NCI-H774 (cell line): Measurements from ENCODE around the gene DDX51.

Source experiments
- DNase-seq: peaks from one replicate; lab custom pipeline; 2025; lab: John Stamatoyannopoulos, UW

Gene DDX51, protein sequence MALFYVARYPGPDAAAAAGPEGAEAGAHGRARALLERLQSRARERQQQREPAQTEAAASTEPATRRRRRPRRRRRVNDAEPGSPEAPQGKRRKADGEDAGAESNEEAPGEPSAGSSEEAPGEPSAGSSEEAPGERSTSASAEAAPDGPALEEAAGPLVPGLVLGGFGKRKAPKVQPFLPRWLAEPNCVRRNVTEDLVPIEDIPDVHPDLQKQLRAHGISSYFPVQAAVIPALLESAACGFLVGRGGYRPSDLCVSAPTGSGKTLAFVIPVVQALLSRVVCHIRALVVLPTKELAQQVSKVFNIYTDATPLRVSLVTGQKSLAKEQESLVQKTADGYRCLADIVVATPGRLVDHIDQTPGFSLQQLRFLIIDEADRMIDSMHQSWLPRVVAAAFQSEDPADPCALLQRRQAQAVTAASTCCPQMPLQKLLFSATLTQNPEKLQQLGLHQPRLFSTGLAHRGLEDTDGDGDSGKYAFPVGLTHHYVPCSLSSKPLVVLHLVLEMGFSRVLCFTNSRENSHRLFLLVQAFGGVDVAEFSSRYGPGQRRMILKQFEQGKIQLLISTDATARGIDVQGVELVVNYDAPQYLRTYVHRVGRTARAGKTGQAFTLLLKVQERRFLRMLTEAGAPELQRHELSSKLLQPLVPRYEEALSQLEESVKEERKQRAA

GRCh38 chr12:132144115-132144809 is at the start of gene DDX51, which contains the start of gene NOC4L:
TSS of gene DDX51 (minus strand) at chr12:132144319. CDS start at chr12:132144296, 23 bp downstream.
TSS of gene NOC4L (plus strand) at chr12:132144457. CDS start at chr12:132144489, 32 bp downstream.
- peak; percentile 93 for DNase-seq

- DNase-seq = no peak
These were observed 47.8 kb upstream of the DDX51 start for GRCh38 chr12:132191715-132192553.

GRCh38 chr12:132190834-132191500 is 46.8 kb upstream of the DDX51 start:
- DNase-seq = no peak

DNA sequence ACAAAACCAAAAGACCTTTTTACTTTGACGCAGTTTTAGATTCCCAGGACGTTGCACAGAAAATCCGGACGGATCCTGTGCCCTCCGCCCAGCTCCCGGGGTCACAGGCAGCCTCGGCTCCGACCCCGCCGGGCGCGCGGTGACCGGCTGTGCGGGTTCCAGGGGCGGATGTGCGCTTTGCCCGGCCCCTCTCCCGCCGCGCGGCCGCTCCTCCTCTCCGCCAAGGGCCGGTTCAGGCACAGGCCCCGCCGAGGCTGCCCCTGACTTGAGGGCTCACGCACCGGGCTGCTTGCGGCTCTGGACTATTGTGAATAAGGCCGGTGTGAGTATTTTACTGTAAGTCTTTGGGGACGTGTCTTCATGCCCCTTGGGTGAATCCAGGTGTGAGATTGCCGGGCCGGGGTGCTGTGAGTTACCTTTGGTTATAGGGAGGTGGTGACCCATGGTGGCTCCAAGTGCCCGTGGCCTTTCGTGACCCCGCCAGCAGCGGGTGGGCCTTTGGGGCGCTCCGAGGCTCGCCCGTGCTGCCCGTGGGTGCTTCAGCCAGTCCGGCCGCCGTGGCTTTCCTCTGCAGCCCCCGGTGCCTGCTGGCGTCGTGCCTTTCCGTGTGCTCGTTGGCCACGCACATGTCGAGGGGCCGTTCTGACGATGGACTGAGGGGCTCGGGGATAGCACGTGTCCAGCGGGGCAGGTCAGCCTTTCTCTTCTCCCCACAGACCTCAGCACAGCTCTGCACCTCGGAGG is 46.1 kb upstream of the DDX51 start:
- DNase-seq = no peak

DNA sequence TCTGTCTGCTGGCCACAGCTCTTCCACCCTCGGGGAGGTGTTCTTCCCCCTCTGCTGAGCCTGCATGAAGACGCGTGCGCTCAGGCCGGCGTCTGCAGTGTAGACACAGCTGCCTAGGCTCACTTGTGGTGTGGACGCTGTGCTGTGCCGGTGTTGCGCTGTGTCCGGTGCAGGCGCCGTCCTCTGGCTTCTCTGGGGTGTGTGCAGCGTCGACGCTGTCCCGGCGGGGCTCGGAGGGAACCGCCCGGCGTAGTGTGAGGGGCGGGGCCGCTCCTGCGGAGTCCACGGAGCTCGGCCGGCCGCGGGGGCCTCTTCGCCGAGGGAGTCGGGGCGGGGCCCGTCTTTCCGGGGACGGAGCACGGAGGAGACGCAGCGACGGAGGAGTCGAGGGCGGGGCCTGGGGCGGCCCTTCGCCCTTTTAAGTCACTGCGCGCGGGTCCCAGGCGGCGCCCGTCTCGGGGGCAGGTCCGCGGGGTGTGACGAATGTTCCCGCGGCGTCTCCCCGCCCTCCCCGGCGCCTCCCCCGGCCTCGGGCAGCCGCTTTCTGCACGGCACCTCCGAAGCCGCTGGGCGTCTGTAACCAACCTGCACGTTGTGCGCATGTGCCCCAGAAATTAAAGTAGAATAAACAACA is 45.4 kb upstream of the DDX51 start:
- DNase-seq = peak; percentile 69

GRCh38 chr12:132188916-132189325 is 44.8 kb upstream of the DDX51 start:
- DNase-seq = no peak

- DNase-seq = no peak
These were observed 44.4 kb upstream of the DDX51 start for GRCh38 chr12:132188451-132188901.

GRCh38 chr12:132187646-132188450 is 43.7 kb upstream of the DDX51 start:
- no peak for DNase-seq

DNA sequence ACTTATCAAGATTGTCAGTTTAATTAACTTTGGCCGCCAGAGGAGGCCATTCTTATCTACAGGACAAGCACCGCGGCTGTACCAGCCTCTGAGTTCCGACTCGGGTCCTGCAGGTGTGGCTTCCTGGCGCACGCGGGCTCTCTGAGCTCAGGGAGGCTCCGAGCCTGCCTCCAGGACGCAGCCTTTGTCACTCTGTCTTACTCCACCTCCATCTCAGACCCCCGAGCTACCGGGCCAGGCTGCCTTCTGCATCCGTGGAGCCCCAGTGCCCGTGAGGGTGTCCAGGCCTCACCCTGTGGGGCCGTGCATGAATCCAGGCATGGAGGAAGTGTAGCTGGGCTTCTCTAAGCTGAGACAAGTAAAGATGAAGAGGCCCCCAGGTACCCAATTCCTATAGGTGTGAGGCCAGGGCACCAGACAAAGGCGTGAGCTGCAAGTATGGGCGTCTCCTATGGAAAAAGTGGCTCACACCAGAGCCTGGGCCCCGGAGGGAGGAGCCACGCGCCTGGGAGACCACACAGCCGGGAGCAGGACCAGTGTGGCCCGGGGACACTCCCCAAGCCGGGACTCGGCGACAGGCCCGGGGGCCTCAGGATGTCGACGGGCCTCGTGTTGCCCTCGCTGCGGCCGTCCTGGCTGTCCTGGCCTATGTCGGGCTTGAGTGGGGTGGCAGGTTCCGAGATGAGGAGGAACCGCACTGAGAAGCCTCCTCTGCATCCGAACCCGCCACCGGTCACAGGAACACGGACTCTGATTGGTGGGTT is 42.9 kb upstream of the DDX51 start:
- no peak for DNase-seq

GRCh38 chr12:132186208-132186856 is 42.2 kb upstream of the DDX51 start:
- no peak for DNase-seq

DNA sequence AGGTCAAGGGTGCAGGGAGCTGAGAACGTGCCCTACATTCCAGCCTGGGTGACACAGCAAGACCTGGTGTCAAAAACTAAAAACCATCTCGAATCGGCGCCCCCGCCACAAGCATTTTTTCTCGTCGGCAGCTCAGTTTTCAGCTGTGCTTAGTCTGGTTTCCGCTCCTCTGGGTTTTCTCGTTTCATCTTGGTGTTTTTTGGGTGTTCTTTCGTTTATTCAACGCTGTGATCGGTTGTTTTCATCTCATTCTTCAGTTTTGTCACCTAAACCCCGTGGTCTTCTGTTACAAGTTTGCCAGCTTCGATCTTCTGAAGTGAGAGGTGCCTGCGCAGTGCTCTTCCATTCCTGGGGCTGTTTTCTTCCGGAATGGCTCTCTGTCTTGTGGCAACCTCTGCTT is 41.6 kb upstream of the DDX51 start:
- DNase-seq = no peak

DNA sequence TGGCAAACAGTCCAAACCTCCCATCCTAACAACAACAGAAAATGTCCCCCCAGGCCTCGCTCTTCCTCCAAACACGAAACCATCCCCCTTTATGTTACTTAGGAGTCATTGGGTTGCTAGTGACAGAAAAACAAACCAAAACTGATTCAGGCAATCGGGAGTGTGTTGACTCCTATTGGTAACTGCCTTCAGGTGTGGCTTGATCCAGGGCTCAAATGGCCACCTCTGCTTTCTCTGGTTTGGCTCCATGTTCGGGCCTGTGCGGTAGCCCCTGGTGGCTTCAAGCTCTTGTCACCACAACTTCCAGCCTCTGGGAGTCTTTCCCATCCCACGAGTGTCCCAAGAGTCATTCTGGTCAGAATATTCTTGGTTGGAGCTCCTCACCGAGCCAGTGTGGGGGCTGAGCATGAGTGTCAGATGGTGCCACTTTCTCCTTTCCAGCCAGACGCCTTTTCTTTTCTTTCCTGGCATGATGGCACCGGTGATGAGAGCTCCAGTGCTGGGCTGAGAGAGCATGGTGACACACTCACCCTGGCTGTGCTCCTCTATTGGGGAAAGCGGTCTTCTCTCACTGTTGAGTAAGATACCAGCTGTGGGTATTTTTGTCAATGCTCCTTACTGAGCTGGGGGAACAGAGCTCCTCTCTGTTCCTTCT is 38.7 kb upstream of the DDX51 start:
- no peak for DNase-seq

- DNase-seq = no peak
These were observed 38.1 kb upstream of the DDX51 start for GRCh38 chr12:132182206-132182710.

- no peak for DNase-seq
These were observed 37.6 kb upstream of the DDX51 start for GRCh38 chr12:132181570-132182200.

GRCh38 chr12:132180648-132181546 is 36.8 kb upstream of the DDX51 start:
- no peak for DNase-seq
